Endometrium (tissue), 2 donors: ENCODE data around the gene WDR33.

Experiments
- FAIRE-seq: peaks from 2 replicates; lab custom pipeline; 2012; peaks lifted over from hg19 to GRCh38; lab: Jason Lieb, UNC
- donor health status: control.
- donor health status: control.

WDR33 gene

DNA sequence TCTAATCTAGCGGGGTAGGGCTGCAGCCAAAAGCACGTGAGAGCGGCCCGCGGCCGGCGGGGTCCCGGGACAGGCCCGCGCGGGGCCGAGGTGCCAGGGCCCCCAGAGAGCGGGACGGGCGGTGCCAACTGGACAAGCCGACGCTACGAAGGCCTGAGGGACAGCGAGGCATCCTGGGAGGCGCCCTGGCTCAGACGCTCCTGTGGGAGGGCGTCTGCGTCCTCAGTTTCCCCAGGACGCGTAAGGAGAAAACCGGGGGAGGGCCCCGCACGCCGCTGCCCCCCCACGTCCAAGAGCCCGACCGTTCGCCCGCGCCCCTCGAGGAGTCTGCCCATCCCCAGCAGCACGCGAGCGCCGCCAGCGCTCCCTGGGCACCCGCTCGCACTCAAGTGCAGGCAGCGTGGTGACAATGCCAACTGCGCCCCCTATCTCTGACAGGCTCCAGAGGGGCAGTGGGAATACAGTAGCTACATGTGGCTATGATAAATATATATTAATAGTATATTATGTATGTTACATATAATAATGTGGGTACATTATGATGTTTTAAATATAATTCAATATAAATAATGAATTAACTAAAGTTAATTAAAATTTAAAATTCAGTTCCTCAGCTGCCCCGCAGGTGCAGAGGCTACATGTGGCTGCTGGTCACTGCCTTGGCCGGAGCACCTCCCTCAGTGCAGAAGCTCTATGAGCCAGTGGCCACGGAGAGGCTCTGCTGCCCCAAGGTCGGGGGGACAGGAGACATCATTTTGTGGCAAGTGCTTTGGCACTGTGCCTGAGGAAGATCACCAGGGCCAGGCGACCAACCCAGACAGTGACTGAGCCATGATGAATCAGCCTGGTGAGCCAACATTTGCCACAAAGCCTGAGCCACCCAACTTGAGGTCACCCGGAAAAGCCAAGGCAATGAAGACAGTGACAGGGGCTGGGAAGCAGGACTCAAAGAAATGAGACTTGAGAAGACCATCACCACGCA lies 115.2 kb downstream of the WDR33 start:
- FAIRE-seq: no peak

GRCh38 chr2:127694986-127695385 lies 116.0 kb downstream of the WDR33 start:
- no peak for FAIRE-seq

GRCh38 chr2:127690696-127691095 lies 120.3 kb downstream of the WDR33 start:
- FAIRE-seq: no peak

- FAIRE-seq: no peak
Observed at GRCh38 chr2:127688405-127688804, 122.6 kb downstream of the WDR33 start.

DNA sequence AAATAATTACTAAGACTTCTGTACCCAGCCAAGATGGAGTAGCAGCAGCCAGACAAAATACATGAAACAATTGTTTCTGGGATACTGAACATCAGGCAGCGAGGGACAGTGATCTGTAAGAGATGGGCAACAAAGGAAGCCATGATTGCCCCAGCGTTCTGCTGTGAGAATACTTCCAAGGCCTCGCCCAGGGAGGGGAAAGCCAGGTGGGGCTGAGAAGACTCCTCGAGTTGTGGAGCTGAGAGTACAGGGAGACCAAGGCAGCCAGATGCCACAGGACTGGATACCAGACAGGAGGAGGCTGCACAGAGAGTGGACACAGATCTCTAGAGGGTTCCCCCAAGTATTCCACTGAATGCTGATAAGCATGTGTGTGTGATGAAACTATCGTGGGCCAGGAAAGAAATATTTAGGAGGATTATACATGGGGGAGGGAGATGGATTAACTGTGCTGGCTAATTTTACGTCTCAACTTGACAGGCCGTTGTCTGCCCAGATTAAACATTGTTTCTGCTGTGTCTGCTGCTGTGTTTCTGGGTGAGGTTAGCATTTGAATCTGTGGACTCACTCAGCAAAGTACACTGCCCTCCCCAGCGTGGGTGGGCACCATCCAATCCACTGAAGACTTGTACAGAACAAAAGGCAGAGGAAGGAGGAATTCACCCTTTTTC lies 125.4 kb downstream of the WDR33 start:
- FAIRE-seq: no peak

DNA sequence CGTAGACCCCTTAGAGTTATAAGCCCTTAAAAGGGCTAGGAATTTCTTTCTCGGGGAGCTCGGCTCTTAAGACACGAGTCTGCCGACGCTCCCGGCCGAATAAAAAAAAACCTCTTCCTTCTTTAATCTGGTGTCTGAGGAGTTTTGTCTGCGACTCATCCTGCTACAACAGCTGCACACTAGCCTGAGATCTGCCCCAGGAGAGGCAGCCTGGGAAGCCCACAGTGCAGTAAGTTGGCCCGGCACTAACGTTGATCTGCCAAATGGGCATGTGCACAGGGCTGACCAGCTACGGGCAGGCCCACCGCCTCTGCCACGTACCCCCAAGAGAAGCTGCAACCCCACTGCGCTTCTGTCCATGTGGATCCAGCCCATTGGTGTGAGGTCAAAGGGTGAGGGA lies 127.2 kb downstream of the WDR33 start:
- no peak for FAIRE-seq

GRCh38 chr2:127683056-127683455 lies 127.9 kb downstream of the WDR33 start:
- no peak for FAIRE-seq

DNA sequence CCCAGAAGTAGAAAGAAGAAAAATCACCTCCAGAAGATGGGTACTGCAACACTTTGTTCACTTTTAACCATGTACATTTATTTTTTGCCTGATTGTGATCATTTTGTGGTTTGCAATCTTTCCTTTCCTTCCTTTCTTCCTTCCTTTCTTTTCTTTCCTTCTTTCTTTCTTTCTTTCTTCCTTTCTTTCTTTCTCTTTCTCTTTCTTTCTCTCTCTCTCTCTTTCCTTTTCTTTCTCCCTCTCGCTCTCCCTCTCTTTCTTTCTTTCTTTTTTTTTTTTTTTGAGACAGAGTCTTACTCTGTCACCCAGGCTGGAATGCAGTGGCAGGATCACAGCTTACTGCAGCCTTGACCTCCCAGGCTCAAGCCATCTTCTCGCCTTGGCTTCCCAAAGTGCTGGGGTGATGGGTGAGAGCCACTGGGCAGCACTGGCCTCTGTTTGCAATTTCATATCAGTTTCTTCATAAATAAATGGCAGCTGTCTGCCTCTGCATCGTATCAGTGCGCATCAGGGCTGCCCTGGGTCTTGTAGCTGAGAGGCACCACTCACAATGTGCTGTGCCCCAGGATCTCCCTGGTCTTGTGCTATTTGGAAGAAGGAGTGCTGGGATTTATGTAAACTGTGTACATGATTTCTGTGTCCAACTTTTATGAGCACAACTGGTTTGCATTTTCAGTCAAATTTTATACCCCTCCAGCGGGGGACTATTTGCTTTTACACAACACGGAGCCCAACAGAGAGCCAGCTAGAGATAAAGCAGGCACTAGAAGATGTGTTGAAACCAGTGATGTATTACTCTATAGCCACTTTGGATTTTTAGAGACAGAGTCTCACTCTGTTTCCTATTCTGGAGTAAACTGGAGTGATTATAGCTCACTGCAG lies 128.8 kb downstream of the WDR33 start:
- FAIRE-seq: no peak

- no peak for FAIRE-seq
Observed at GRCh38 chr2:127681288-127681804, 129.6 kb downstream of the WDR33 start.

DNA sequence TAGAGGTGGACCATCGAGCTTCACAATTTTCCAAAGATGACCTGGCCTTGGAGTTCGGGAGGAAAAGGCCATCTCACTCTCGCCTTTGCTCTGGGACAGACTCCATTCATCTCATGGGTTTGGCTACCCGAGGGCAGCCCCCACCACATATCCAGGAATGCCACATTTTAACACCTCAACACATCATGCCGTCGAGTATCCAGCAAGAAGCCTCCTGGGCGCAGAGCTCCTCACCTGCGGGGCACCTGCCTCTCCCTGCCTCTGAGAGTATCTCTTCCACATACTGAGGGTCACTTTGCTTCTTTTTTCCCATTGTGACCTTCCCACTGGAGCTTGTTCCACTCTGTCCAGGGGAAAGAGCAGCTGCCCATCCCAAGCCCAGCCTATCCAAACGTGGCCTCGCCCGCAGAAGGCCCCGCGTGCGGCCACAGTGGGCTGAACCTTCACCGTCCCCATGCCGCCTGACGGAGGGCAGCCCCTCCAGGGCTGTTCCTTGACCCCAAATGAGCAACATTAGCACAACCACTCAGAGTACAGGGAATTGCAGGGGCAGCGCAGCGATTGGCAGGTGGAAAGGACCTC lies 130.2 kb downstream of the WDR33 start:
- FAIRE-seq: no peak

GRCh38 chr2:127679680-127680361 lies 131.2 kb downstream of the WDR33 start:
- FAIRE-seq: no peak

- FAIRE-seq: no peak
Observed at GRCh38 chr2:127678991-127679390, 132.0 kb downstream of the WDR33 start.

DNA sequence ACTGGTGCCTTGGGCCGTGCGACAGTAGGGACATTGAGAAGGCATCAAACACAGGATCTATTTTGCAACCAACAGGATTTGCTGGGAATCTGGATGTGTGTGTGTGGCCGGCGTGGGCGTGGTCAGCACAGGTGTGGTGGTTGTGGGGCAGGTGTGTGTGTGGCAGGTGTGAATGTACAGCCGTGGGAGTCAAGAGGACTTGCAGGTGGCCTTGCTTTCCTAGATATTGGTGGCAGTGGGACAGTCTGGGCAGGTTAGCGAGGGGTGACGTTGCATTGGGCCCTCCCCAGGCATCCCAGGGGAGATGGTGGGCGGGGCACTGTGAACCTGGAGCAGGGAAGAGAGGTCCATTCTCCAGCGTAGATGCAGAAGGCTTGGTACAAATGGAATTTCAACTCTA lies 132.4 kb downstream of the WDR33 start:
- no peak for FAIRE-seq

GRCh38 chr2:127676906-127677305 lies 134.1 kb downstream of the WDR33 start:
- no peak for FAIRE-seq

- no peak for FAIRE-seq
Observed at GRCh38 chr2:127675331-127676261, 135.4 kb downstream of the WDR33 start, which contains the start of gene LIMS2. Gene LIMS2, minus strand, starts transcription at chr2:127675530. Its CDS starts 506 bp downstream, at chr2:127675024.

- FAIRE-seq: no peak
Observed at GRCh38 chr2:127674241-127675209, 136.4 kb downstream of the WDR33 start.

- no peak for FAIRE-seq
Observed at GRCh38 chr2:127673291-127674069, 137.5 kb downstream of the WDR33 start.
